HepG2 (cell line): Measurements from ENCODE around the gene SLC9C2.

Experiments used
- ASH2L ChIP-seq: fragments of 300-600, 200-600 bp; sonication (generic); IDR thresholded peaks from 2 replicates; pipeline ENCODE4 v1.7.0; 2017; ENCODE audit warnings: low read depth, mild to moderate bottlenecking, moderate library complexity, mixed read lengths, low read length; ENCODE audit not compliant: insufficient read length
- FOXP1 ChIP-seq, 2 experiments: fragments of 450-650 bp in 1 of 2; IDR thresholded peaks; 2 replicates each; pipeline ENCODE4 v1.6.1; 2017 to 2018; ENCODE audit warnings: antibody characterized with exemption in 1 of 2
- HIC2 ChIP-seq: sonication (generic); formaldehyde crosslinking; IDR thresholded peaks from 2 replicates; pipeline ENCODE4 v1.9.0; 2022; ENCODE audit warnings: low read depth, missing genetic modification reagents
- HNF4G ChIP-seq, 2 experiments: sonication (generic) in 1 of 2; formaldehyde crosslinking in 1 of 2; IDR thresholded peaks; 2 replicates each; pipeline versions ENCODE4 v1.4.0 to v1.6.1; 2011 to 2020; ENCODE audit warnings: borderline replicate concordance in 2 of 2, low read depth in 2 of 2, mild to moderate bottlenecking in 2 of 2, low read length in 1 of 2, missing genetic modification reagents in 1 of 2, moderate library complexity in 1 of 2
- MBD4 ChIP-seq: IDR thresholded peaks from 2 replicates; pipeline ENCODE4 v1.6.1; 2012; ENCODE audit warnings: low read length, inconsistent platforms, borderline replicate concordance
- MEIS2 ChIP-seq: sonication (generic); formaldehyde crosslinking; IDR thresholded peaks from 2 replicates; pipeline ENCODE4 v1.9.0; 2021; ENCODE audit warnings: mild to moderate bottlenecking, missing genetic modification reagents
- NFYB ChIP-seq: sonication (generic); formaldehyde crosslinking; IDR thresholded peaks from 2 replicates; pipeline ENCODE4 v1.4.0; 2020; ENCODE audit warnings: missing genetic modification reagents
- POLR2A ChIP-seq, 2 experiments: IDR thresholded peaks; 2 replicates each; pipeline ENCODE4 v1.6.1; 2011; ENCODE audit warnings: low read depth in 2 of 2, low read length in 2 of 2, mild to moderate bottlenecking in 1 of 2, moderate library complexity in 1 of 2; ENCODE audit not compliant: insufficient read depth in 1 of 2
- RNF2 ChIP-seq: fragments of 450-650 bp; conservative IDR thresholded peaks from 2 replicates; pipeline ENCODE4 v1.6.1; 2016; ENCODE audit warnings: low read depth
- SAFB2 ChIP-seq: sonication (generic); formaldehyde crosslinking; IDR thresholded peaks from 2 replicates; pipeline ENCODE4 v1.5.1; 2020; ENCODE audit warnings: missing genetic modification reagents, low read depth, mild to moderate bottlenecking, borderline replicate concordance
- ZNF121 ChIP-seq: sonication (generic); formaldehyde crosslinking; IDR thresholded peaks from 2 replicates; pipeline ENCODE4 v1.5.0; 2020; ENCODE audit warnings: mild to moderate bottlenecking, missing genetic modification reagents
- TF ChIP-seq, protein P1 (sequence below): sonication (generic); formaldehyde crosslinking; IDR thresholded peaks from 2 replicates; pipeline ENCODE4 v1.5.0; 2020; ENCODE audit warnings: mild to moderate bottlenecking, missing genetic modification reagents, moderate library complexity
- TF ChIP-seq, protein P2 (sequence below), 2 experiments: sonication (generic) in 1 of 2; formaldehyde crosslinking in 1 of 2; IDR thresholded peaks; 2 replicates each; pipeline versions ENCODE4 v1.5.1 to v1.6.1; 2011 to 2020; ENCODE audit warnings: borderline replicate concordance in 1 of 2, low read depth in 1 of 2, low read length in 1 of 2, mild to moderate bottlenecking in 1 of 2, missing genetic modification reagents in 1 of 2, moderate library complexity in 1 of 2

DNA sequence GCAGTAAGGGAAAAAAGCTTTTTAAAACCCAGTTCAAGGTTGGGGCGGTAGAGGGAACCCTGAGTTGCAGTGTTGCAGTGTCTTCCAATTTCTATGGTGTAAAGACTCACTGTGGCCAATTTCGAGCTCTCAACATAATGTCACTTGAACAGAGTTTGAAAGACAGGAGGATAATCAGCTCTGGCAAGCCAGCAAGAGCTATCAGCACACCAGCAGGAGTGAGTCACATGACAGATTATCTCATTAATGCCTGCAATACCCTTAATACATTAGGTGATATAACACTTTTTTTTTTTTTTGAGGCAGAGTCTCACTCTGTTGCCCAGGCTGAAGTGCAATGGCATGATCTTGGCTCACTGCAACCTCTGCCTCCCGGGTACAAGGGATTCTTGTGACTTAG is 22.8 kb downstream of the SLC9C2 start:
- TF ChIP-seq ZNF121 (CRISPR knock-in tag), result no peak
- no peak for TF ChIP-seq MBD4
- TF ChIP-seq HIC2 (CRISPR knock-in tag), result no peak
- no peak for TF ChIP-seq NFYB (CRISPR knock-in tag)
- TF ChIP-seq ASH2L, result no peak
- TF ChIP-seq HNF4G (IDR thresholded peaks at IDR 0.05; ENCODE audit: borderline replicate concordance, low read depth, low read length), result no peak
- TF ChIP-seq HNF4G (CRISPR knock-in tag; IDR thresholded peaks at IDR 0.05; ENCODE audit: borderline replicate concordance, low read depth), result no peak
- TF ChIP-seq POLR2A (IDR thresholded peaks at IDR 0.05; ENCODE audit: insufficient read depth in 1 of 2, low read depth in 2 of 2, low read length in 2 of 2), result no peak
- no peak for TF ChIP-seq MEIS2
- TF ChIP-seq RNF2, result no peak
- TF ChIP-seq SAFB2 (CRISPR knock-in tag), result no peak
- TF ChIP-seq, protein P1, sequence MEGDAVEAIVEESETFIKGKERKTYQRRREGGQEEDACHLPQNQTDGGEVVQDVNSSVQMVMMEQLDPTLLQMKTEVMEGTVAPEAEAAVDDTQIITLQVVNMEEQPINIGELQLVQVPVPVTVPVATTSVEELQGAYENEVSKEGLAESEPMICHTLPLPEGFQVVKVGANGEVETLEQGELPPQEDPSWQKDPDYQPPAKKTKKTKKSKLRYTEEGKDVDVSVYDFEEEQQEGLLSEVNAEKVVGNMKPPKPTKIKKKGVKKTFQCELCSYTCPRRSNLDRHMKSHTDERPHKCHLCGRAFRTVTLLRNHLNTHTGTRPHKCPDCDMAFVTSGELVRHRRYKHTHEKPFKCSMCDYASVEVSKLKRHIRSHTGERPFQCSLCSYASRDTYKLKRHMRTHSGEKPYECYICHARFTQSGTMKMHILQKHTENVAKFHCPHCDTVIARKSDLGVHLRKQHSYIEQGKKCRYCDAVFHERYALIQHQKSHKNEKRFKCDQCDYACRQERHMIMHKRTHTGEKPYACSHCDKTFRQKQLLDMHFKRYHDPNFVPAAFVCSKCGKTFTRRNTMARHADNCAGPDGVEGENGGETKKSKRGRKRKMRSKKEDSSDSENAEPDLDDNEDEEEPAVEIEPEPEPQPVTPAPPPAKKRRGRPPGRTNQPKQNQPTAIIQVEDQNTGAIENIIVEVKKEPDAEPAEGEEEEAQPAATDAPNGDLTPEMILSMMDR (CRISPR knock-in tag), result no peak
- TF ChIP-seq, protein P2, sequence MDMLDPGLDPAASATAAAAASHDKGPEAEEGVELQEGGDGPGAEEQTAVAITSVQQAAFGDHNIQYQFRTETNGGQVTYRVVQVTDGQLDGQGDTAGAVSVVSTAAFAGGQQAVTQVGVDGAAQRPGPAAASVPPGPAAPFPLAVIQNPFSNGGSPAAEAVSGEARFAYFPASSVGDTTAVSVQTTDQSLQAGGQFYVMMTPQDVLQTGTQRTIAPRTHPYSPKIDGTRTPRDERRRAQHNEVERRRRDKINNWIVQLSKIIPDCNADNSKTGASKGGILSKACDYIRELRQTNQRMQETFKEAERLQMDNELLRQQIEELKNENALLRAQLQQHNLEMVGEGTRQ (IDR thresholded peaks at IDR 0.05; ENCODE audit: low read depth, low read length), result no peak
- TF ChIP-seq, protein P2 (CRISPR knock-in tag; IDR thresholded peaks at IDR 0.05; ENCODE audit: borderline replicate concordance), result no peak
- TF ChIP-seq FOXP1 (IDR thresholded peaks at IDR 0.05), result no peak
- TF ChIP-seq FOXP1 (CRISPR knock-in tag; IDR thresholded peaks at IDR 0.05), result no peak
